K562 (cell line): ENCODE results near the gene RASSF3. TPM values are rescaled to one million over a fixed set of nuclear protein-coding genes. Genes with fewer than 3 reads are reported as not detected.

Experiments used
- AFF4 ChIP-seq: sonication (generic); formaldehyde crosslinking; IDR thresholded peaks from 2 replicates; pipeline ENCODE4 v1.8.0; 2023; ENCODE audit warnings: mild to moderate bottlenecking, missing genetic modification reagents
- EP400 ChIP-seq: fragments of 450-650 bp; IDR thresholded peaks from 2 replicates; pipeline ENCODE4 v1.6.1; 2017; ENCODE audit warnings: antibody characterized with exemption, mild to moderate bottlenecking, moderate library complexity
- HLTF ChIP-seq: fragments of 450-650 bp; IDR thresholded peaks from 2 replicates; pipeline ENCODE4 v1.6.1; 2016
- HNRNPH1 ChIP-seq: fragments of 200-400 bp; formaldehyde crosslinking; optimal IDR thresholded peaks from 2 replicates; pipeline ENCODE3; 2017; ENCODE audit warnings: low read depth, mild to moderate bottlenecking, low read length, moderate library complexity
- HNRNPLL ChIP-seq: fragments of 200-400 bp; formaldehyde crosslinking; IDR thresholded peaks from 2 replicates; pipeline ENCODE4 v1.6.1; 2017; ENCODE audit warnings: low read length, low read depth, mild to moderate bottlenecking; ENCODE audit not compliant: poor library complexity, severe bottlenecking
- KDM5B ChIP-seq: fragments of 200-600 bp; sonication (generic); IDR thresholded peaks from 2 replicates; pipeline ENCODE4 v1.6.1; 2012; ENCODE audit warnings: low read depth, mild to moderate bottlenecking, moderate library complexity, low read length, control low read depth, inconsistent platforms; ENCODE audit not compliant: insufficient replicate concordance
- MCM2 ChIP-seq: fragments of 450-650 bp; IDR thresholded peaks from 2 replicates; pipeline ENCODE4 v1.6.1; 2017; ENCODE audit warnings: low read depth, mild to moderate bottlenecking
- NCOR1 ChIP-seq: fragments of 450-650 bp; IDR thresholded peaks from 2 replicates; pipeline ENCODE4 v1.6.1; 2016; ENCODE audit warnings: mild to moderate bottlenecking, moderate library complexity
- NR4A1 ChIP-seq, 2 experiments: fragments of 250-450 bp in 1 of 2; fragments of 450-650 bp in 1 of 2; sonication (Bioruptor Pico) in 1 of 2; IDR thresholded peaks; 2 replicates each; pipeline versions ENCODE4 v1.4.0 to v1.6.1; 2016 to 2020; ENCODE audit warnings: mild to moderate bottlenecking in 2 of 2, missing compliant biosample characterization in 1 of 2, missing genetic modification characterization in 1 of 2, moderate library complexity in 1 of 2
- OTX1 ChIP-seq: fragments of 450-650 bp; formaldehyde crosslinking; IDR thresholded peaks from 2 replicates; pipeline ENCODE4 v1.4.0; 2022; ENCODE audit warnings: mild to moderate bottlenecking
- PCBP2 ChIP-seq: fragments of 200-400 bp; formaldehyde crosslinking; IDR thresholded peaks from 2 replicates; pipeline ENCODE4 v1.6.1; 2018; ENCODE audit warnings: low read length, low read depth, mild to moderate bottlenecking, moderate library complexity; ENCODE audit not compliant: poor library complexity, severe bottlenecking
- PML ChIP-seq: IDR thresholded peaks from 2 replicates; pipeline ENCODE4 v1.6.1; 2012; ENCODE audit warnings: low read length, inconsistent platforms
- POLR2AphosphoS5 ChIP-seq: IDR thresholded peaks from 2 replicates; pipeline ENCODE4 v1.6.1; 2011; ENCODE audit warnings: mild to moderate bottlenecking, low read depth, low read length, moderate library complexity; ENCODE audit not compliant: control insufficient read depth, insufficient read depth
- POLR2B ChIP-seq: fragments of 450-650 bp; IDR thresholded peaks from 2 replicates; pipeline ENCODE4 v1.6.1; 2018; ENCODE audit warnings: low read depth; ENCODE audit not compliant: partially characterized antibody
- SP2 ChIP-seq: IDR thresholded peaks from 2 replicates; pipeline ENCODE4 v1.6.1; 2011; ENCODE audit warnings: mild to moderate bottlenecking, low read depth, low read length, moderate library complexity; ENCODE audit not compliant: poor library complexity, severe bottlenecking; ENCODE audit errors: extremely low read depth
- TAF9B ChIP-seq: fragments of 450-650 bp; IDR thresholded peaks from 2 replicates; pipeline ENCODE4 v1.6.1; 2018; ENCODE audit warnings: mild to moderate bottlenecking; ENCODE audit not compliant: partially characterized antibody
- TBL1XR1 ChIP-seq, 2 experiments: IDR thresholded peaks; 2 replicates each; pipeline ENCODE4 v1.6.1; 2012; ENCODE audit warnings: improper control_type of control experiment in 2 of 2, low read length in 2 of 2, mild to moderate bottlenecking in 1 of 2
- TOE1 ChIP-seq, 2 experiments: fragments of 450-650 bp in 1 of 2; sonication (generic) in 1 of 2; formaldehyde crosslinking in 1 of 2; IDR thresholded peaks; 2 replicates each; pipeline versions ENCODE4 v1.7.1 to v1.8.0; 2016 to 2022; ENCODE audit warnings: borderline replicate concordance in 2 of 2, mild to moderate bottlenecking in 2 of 2, antibody characterized with exemption in 1 of 2, inconsistent platforms in 1 of 2, low read depth in 1 of 2, missing genetic modification reagents in 1 of 2, moderate library complexity in 1 of 2
- ZEB2 ChIP-seq: fragments of 450-650 bp; IDR thresholded peaks from 2 replicates; pipeline ENCODE4 v1.6.1; 2016
- ZNF280A ChIP-seq: fragments of 450-650 bp; IDR thresholded peaks from 2 replicates; pipeline ENCODE4 v1.6.1; 2018; ENCODE audit warnings: mild to moderate bottlenecking, low read depth; ENCODE audit not compliant: partially characterized antibody
- ZNF431 ChIP-seq: sonication (generic); formaldehyde crosslinking; IDR thresholded peaks from 2 replicates; pipeline ENCODE4 v1.8.0; 2022; ENCODE audit warnings: mild to moderate bottlenecking, missing genetic modification reagents
- ZNF444 ChIP-seq: fragments of 250-450 bp; sonication (Bioruptor Pico); IDR thresholded peaks from 2 replicates; pipeline ENCODE4 v1.4.0; 2020; ENCODE audit warnings: mild to moderate bottlenecking, moderate library complexity
- ZSCAN29 ChIP-seq: fragments of 450-650 bp; IDR thresholded peaks from 2 replicates; pipeline ENCODE4 v1.6.1; 2017
- polyA plus RNA-seq, 8 experiments: library from polyadenylated mRNA; depleted of rRNA in 4 of 8; stranded (reverse) in 5 of 8; unstranded in 3 of 8; fragments of >200 nt; fragmentation: Nextera tagmentation in 2 of 8; fragmentation: Illumina TruSeq in 1 of 8; extraction: Ambion mirVana in 2 of 8; extraction: Trizol in 1 of 8; gene quantifications; 2 replicates each; pipeline versions ENCODE4 v1.2.1 to v1.2.3, GENCODE V29; 2011 to 2014; ENCODE audit warnings: inconsistent platforms in 1 of 8, missing spikeins in 1 of 8
- total RNA-seq, 7 experiments: library from RNA; depleted of rRNA in 6 of 7; stranded (reverse); fragments of >200 nt in 6 of 7; fragmentation: Illumina TruSeq in 2 of 7; extraction: Trizol in 2 of 7; gene quantifications; 2 replicates each; pipeline versions ENCODE4 v1.2.1 to v1.2.3, GENCODE V29; 2011 to 2021; ENCODE audit warnings: low replicate concordance in 1 of 7
- TF ChIP-seq, protein P1 (sequence below): fragments of 450-650 bp; IDR thresholded peaks from 2 replicates; pipeline ENCODE4 v1.6.1; 2016; ENCODE audit warnings: missing biosample characterization, missing genetic modification characterization

RASSF3 gene
- total and polyA plus RNA-seq, 9 of the 15 experiments (the other 6 are each of a cell fraction or from before 2014, with no cell fraction given) = 3.7 to 39.2 (median 20.2) TPM

DNA sequence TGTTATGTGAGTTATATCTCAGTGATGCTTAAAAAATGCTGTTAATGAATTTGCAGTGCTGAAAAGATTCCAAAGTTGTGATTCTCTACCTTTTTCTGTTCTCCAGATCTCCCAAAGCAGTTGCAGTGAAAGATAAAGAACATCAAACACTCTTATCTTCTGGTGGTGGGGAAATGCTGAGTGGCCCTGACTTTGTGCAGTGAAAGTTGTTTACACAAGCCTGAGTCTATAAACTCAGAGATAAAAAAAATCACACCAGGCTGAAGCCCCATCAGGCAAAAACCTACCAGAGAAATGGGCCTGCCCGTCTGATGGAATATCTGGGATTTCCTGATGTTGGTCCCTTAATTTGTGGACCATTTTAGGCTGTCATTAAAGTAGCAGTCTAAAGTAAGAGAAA, 46.1 kb downstream of the RASSF3 start (continued):
- TF ChIP-seq AFF4 (CRISPR knock-in tag) (no peak), POLR2B (no peak), EP400 (no peak), ZEB2 (no peak), PML (peak; percentile 47; the same call in 1 of the 2 replicates), ZNF444 (CRISPR knock-in tag) (no peak), TOE1 (IDR thresholded peaks at IDR 0.05; ENCODE audit: borderline replicate concordance) (no peak), TOE1 (CRISPR knock-in tag; IDR thresholded peaks at IDR 0.05; ENCODE audit: borderline replicate concordance, low read depth) (no peak), HNRNPLL (no peak), PCBP2 (no peak), SP2 (no peak), POLR2AphosphoS5 (no peak; the same call in 1 of the 2 replicates), ZNF431 (no peak), KDM5B (no peak), ZSCAN29 (no peak), OTX1 (CRISPR knock-in tag) (no peak), HLTF (no peak), ZNF280A (no peak), MCM2 (no peak), TBL1XR1 (IDR thresholded peaks at IDR 0.05; ENCODE audit: low read length in 2 of 2) (peak in 1 of 2 experiments; percentile 71; a peak in 2 of 4 replicates), HNRNPH1 (no peak), NR4A1 (CRISPR knock-in tag; IDR thresholded peaks at IDR 0.05) (no peak), NR4A1 (tag; IDR thresholded peaks at IDR 0.05) (no peak), NCOR1 (peak; percentile 70), TAF9B (no peak)
- TF ChIP-seq, protein P1, sequence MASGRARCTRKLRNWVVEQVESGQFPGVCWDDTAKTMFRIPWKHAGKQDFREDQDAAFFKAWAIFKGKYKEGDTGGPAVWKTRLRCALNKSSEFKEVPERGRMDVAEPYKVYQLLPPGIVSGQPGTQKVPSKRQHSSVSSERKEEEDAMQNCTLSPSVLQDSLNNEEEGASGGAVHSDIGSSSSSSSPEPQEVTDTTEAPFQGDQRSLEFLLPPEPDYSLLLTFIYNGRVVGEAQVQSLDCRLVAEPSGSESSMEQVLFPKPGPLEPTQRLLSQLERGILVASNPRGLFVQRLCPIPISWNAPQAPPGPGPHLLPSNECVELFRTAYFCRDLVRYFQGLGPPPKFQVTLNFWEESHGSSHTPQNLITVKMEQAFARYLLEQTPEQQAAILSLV (tag) = no peak
